HepG2 (cell line): ENCODE data around the gene CTDNEP1. TPM values are rescaled to one million over a fixed set of nuclear protein-coding genes. Genes with fewer than 3 reads are reported as not detected.

ENCODE experiments used
- AKAP8 ChIP-seq: sonication (generic); formaldehyde crosslinking; IDR thresholded peaks from 2 replicates; pipeline ENCODE4 v1.5.1; 2020; ENCODE audit warnings: mild to moderate bottlenecking, missing genetic modification reagents
- BCL3 ChIP-seq: sonication (generic); formaldehyde crosslinking; IDR thresholded peaks from 2 replicates; pipeline ENCODE4 v1.5.1; 2020; ENCODE audit warnings: mild to moderate bottlenecking, missing genetic modification reagents, moderate library complexity
- CBX1 ChIP-seq: IDR thresholded peaks from one replicate; pipeline ENCODE4 v1.6.1; 2016; ENCODE audit warnings: antibody characterized with exemption, low read depth
- CEBPG ChIP-seq: IDR thresholded peaks from 2 replicates; pipeline ENCODE4 v1.6.1; 2016
- CTCF ChIP-seq: sonication (generic); formaldehyde crosslinking; IDR thresholded peaks from 2 replicates; pipeline ENCODE4 v1.5.0; 2020; ENCODE audit warnings: mild to moderate bottlenecking, missing genetic modification reagents, moderate library complexity
- ERF ChIP-seq: IDR thresholded peaks from 2 replicates; pipeline ENCODE4 v1.6.1; 2018; ENCODE audit warnings: missing biosample characterization, missing genetic modification reagents
- HNRNPH1 ChIP-seq: fragments of 200-400 bp; formaldehyde crosslinking; optimal IDR thresholded peaks from 2 replicates; pipeline ENCODE3; 2017; ENCODE audit warnings: mild to moderate bottlenecking, low read depth, low read length
- IKZF1 ChIP-seq: fragments of 450-650 bp; IDR thresholded peaks from 2 replicates; pipeline ENCODE4 v1.7.1; 2016
- KDM4B ChIP-seq: sonication (generic); formaldehyde crosslinking; IDR thresholded peaks from 2 replicates; pipeline ENCODE4 v1.4.0; 2020; ENCODE audit warnings: missing genetic modification reagents
- KDM5B ChIP-seq: sonication (generic); formaldehyde crosslinking; IDR thresholded peaks from 2 replicates; pipeline ENCODE4 v1.4.0; 2020; ENCODE audit warnings: missing genetic modification reagents, mild to moderate bottlenecking, borderline replicate concordance
- MEIS1 ChIP-seq: sonication (generic); formaldehyde crosslinking; IDR thresholded peaks from 2 replicates; pipeline ENCODE4 v1.9.0; 2021; ENCODE audit warnings: mild to moderate bottlenecking, missing genetic modification reagents, moderate library complexity, borderline replicate concordance
- NCOA5 ChIP-seq: sonication (generic); formaldehyde crosslinking; IDR thresholded peaks from 2 replicates; pipeline ENCODE4 v1.4.0; 2020; ENCODE audit warnings: missing genetic modification reagents
- NCOR1 ChIP-seq: fragments of 200-600 bp; sonication (generic); IDR thresholded peaks from 2 replicates; pipeline ENCODE4 v1.7.0; 2017; ENCODE audit warnings: antibody characterized with exemption, low read length, borderline replicate concordance
- NR2C2 ChIP-seq: sonication (generic); formaldehyde crosslinking; IDR thresholded peaks from 2 replicates; pipeline ENCODE4 v1.4.0; 2020; ENCODE audit warnings: missing genetic modification reagents, mild to moderate bottlenecking, moderate library complexity, borderline replicate concordance
- POGZ ChIP-seq: sonication (generic); formaldehyde crosslinking; IDR thresholded peaks from 2 replicates; pipeline ENCODE4 v1.4.0; 2020; ENCODE audit warnings: mild to moderate bottlenecking, missing genetic modification reagents
- PRPF4 ChIP-seq: fragments of 200-400 bp; formaldehyde crosslinking; IDR thresholded peaks from 2 replicates; pipeline ENCODE4 v1.6.1; 2016; ENCODE audit warnings: low read length, low read depth; ENCODE audit not compliant: poor library complexity, severe bottlenecking
- RBM39 ChIP-seq: fragments of 200-400 bp; formaldehyde crosslinking; IDR thresholded peaks from one replicate; pipeline ENCODE4 v1.6.1; 2018; ENCODE audit warnings: antibody characterized with exemption, mild to moderate bottlenecking, low read depth, low read length; ENCODE audit not compliant: poor library complexity, severe bottlenecking
- RELA ChIP-seq: sonication (generic); formaldehyde crosslinking; IDR thresholded peaks from 2 replicates; pipeline ENCODE4 v1.4.0; 2020; ENCODE audit warnings: missing genetic modification reagents
- SAP130 ChIP-seq: IDR thresholded peaks from 2 replicates; pipeline ENCODE4 v1.6.1; 2016; ENCODE audit warnings: low read depth
- STAT5B ChIP-seq: sonication (generic); formaldehyde crosslinking; IDR thresholded peaks from 2 replicates; pipeline ENCODE4 v1.4.0; 2020; ENCODE audit warnings: missing genetic modification reagents
- THYN1 ChIP-seq: sonication (generic); formaldehyde crosslinking; IDR thresholded peaks from 2 replicates; pipeline ENCODE4 v1.8.1; 2023; ENCODE audit warnings: low read depth, mild to moderate bottlenecking, moderate library complexity, missing genetic modification reagents, borderline replicate concordance
- WIZ ChIP-seq: sonication (generic); formaldehyde crosslinking; IDR thresholded peaks from 2 replicates; pipeline ENCODE4 v1.5.1; 2020; ENCODE audit warnings: mild to moderate bottlenecking, missing genetic modification reagents
- ZBTB20 ChIP-seq: sonication (generic); formaldehyde crosslinking; IDR thresholded peaks from 2 replicates; pipeline ENCODE4 v1.8.1; 2023; ENCODE audit warnings: missing genetic modification reagents, low read depth, mild to moderate bottlenecking, borderline replicate concordance
- ZNF333 ChIP-seq: sonication (generic); formaldehyde crosslinking; IDR thresholded peaks from 2 replicates; pipeline ENCODE4 v1.4.0; 2020; ENCODE audit warnings: mild to moderate bottlenecking, missing genetic modification reagents, borderline replicate concordance
- ZNF580 ChIP-seq: IDR thresholded peaks from 2 replicates; pipeline ENCODE4 v1.6.1; 2016; ENCODE audit warnings: low read depth, borderline replicate concordance
- ZNF614 ChIP-seq: IDR thresholded peaks from 2 replicates; pipeline ENCODE4 v1.6.1; 2018; ENCODE audit warnings: missing biosample characterization, missing genetic modification reagents, inconsistent platforms, borderline replicate concordance
- ZNF619 ChIP-seq: sonication (generic); formaldehyde crosslinking; IDR thresholded peaks from 2 replicates; pipeline ENCODE4 v1.4.0; 2020; ENCODE audit warnings: mild to moderate bottlenecking, missing genetic modification reagents
- ZNF644 ChIP-seq: IDR thresholded peaks from 2 replicates; pipeline ENCODE4 v1.6.1; 2016; ENCODE audit warnings: low read depth
- ZNF777 ChIP-seq: sonication (generic); formaldehyde crosslinking; IDR thresholded peaks from 2 replicates; pipeline ENCODE4 v1.4.0; 2020; ENCODE audit warnings: missing genetic modification reagents
- ZNF780A ChIP-seq: sonication (generic); formaldehyde crosslinking; IDR thresholded peaks from 2 replicates; pipeline ENCODE4 v1.8.0; 2022; ENCODE audit warnings: mild to moderate bottlenecking, missing genetic modification reagents, moderate library complexity
- ZSCAN20 ChIP-seq: sonication (generic); formaldehyde crosslinking; IDR thresholded peaks from 2 replicates; pipeline ENCODE4 v1.4.0; 2020; ENCODE audit warnings: missing genetic modification reagents, mild to moderate bottlenecking, borderline replicate concordance
- polyA plus RNA-seq, 8 experiments: library from polyadenylated mRNA; depleted of rRNA in 3 of 8; stranded (reverse) in 7 of 8; unstranded in 1 of 8; fragments of >200 nt; fragmentation: Illumina TruSeq in 4 of 8; extraction: Trizol in 4 of 8; gene quantifications; 2 replicates each; pipeline versions ENCODE4 v1.2.1 to v1.2.3, GENCODE V29; 2011 to 2016; ENCODE audit warnings: low read depth in 4 of 8, missing spikeins in 1 of 8, mixed read lengths in 1 of 8; ENCODE audit not compliant: insufficient read depth in 1 of 8
- total RNA-seq, 5 experiments: library from RNA; depleted of rRNA; stranded (reverse); fragments of >200 nt; fragmentation: Illumina TruSeq; extraction: Trizol; gene quantifications; 2 replicates each; pipeline ENCODE4 v1.2.3, GENCODE V29; 2016; ENCODE audit warnings: low read depth in 1 of 5

CTDNEP1 gene
- total and polyA plus RNA-seq, 2 of the 13 experiments (the other 11 are each of a cell fraction or from before 2014, with no cell fraction given) = 19.8 to 118 TPM

- TF ChIP-seq KDM4B (CRISPR knock-in tag) = no peak; the same call in 1 of the 2 replicates
- TF ChIP-seq NCOA5 (CRISPR knock-in tag) = no peak
- no peak for TF ChIP-seq ZSCAN20
- TF ChIP-seq RELA (CRISPR knock-in tag) = no peak
- TF ChIP-seq MEIS1 (CRISPR knock-in tag) = no peak
- TF ChIP-seq THYN1 (CRISPR knock-in tag) = no peak
- peak; percentile 37 for TF ChIP-seq CBX1
- TF ChIP-seq ZNF333 (CRISPR knock-in tag) = no peak
- TF ChIP-seq PRPF4 = peak; percentile 87
- no peak for TF ChIP-seq ZNF580
- peak; percentile 27; the same call in 1 of the 2 replicates for TF ChIP-seq NR2C2 (CRISPR knock-in tag)
- no peak for TF ChIP-seq RBM39
- TF ChIP-seq HNRNPH1 = no peak
- TF ChIP-seq IKZF1 = no peak
- peak; percentile 44; the same call in 1 of the 2 replicates for TF ChIP-seq KDM5B
- TF ChIP-seq ERF = peak; percentile 14; the same call in 1 of the 2 replicates
- TF ChIP-seq ZNF644 (CRISPR knock-in tag) = no peak
- TF ChIP-seq SAP130 (CRISPR knock-in tag) = peak; percentile 59
- TF ChIP-seq BCL3 (CRISPR knock-in tag) = no peak
- TF ChIP-seq CTCF (CRISPR knock-in tag) = no peak
- TF ChIP-seq ZBTB20 (CRISPR knock-in tag) = no peak
- TF ChIP-seq ZNF777 = no peak
- TF ChIP-seq ZNF614 (CRISPR knock-in tag) = no peak
- no peak for TF ChIP-seq POGZ (CRISPR knock-in tag)
- TF ChIP-seq STAT5B (CRISPR knock-in tag) = no peak
- TF ChIP-seq AKAP8 = peak; percentile 80; the same call in 1 of the 2 replicates
- TF ChIP-seq ZNF780A = no peak
- TF ChIP-seq WIZ (CRISPR knock-in tag) = no peak
- no peak for TF ChIP-seq NCOR1
- no peak for TF ChIP-seq CEBPG (CRISPR knock-in tag)
- TF ChIP-seq ZNF619 (CRISPR knock-in tag) = no peak
Observed at GRCh38 chr17:7237761-7238419, 13.6 kb downstream of the CTDNEP1 start (continued).
